ENCODE data around the gene PIK3R4. TPM values are rescaled to one million over a fixed set of nuclear protein-coding genes. Genes with fewer than 3 reads are reported as not detected.

Gene PIK3R4
- total RNA-seq, 1 donor = 37.1 TPM

DNA sequence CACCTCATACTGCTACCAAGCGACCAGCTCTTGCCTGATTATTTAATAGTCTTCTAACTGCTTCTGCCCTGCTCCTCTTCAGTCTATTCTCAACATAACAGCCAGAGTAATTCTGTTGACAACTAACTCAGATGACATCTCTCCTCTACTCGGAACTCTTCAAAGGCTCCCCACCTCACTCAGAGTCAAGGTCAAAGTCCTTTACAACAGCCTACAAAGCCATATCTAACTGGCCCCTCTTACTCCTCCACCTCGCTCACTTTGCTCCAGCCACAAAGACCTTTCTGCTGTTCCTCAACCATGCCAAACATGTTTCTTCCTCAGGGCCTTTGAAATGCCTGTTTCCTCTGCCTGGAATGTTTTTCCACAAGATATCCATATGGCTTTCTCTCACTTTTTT lies 43.6 kb downstream of the PIK3R4 start:
- H3K4me3 ChIP-seq (ENCODE audit: low read depth, low read length) = no peak overlapping the region
- no peak for DNase-seq (ENCODE audit: low read depth)
- TF ChIP-seq, protein P1, sequence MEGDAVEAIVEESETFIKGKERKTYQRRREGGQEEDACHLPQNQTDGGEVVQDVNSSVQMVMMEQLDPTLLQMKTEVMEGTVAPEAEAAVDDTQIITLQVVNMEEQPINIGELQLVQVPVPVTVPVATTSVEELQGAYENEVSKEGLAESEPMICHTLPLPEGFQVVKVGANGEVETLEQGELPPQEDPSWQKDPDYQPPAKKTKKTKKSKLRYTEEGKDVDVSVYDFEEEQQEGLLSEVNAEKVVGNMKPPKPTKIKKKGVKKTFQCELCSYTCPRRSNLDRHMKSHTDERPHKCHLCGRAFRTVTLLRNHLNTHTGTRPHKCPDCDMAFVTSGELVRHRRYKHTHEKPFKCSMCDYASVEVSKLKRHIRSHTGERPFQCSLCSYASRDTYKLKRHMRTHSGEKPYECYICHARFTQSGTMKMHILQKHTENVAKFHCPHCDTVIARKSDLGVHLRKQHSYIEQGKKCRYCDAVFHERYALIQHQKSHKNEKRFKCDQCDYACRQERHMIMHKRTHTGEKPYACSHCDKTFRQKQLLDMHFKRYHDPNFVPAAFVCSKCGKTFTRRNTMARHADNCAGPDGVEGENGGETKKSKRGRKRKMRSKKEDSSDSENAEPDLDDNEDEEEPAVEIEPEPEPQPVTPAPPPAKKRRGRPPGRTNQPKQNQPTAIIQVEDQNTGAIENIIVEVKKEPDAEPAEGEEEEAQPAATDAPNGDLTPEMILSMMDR (IDR thresholded peaks at IDR 0.05; ENCODE audit: insufficient read depth, low read length) = no peak

DNA sequence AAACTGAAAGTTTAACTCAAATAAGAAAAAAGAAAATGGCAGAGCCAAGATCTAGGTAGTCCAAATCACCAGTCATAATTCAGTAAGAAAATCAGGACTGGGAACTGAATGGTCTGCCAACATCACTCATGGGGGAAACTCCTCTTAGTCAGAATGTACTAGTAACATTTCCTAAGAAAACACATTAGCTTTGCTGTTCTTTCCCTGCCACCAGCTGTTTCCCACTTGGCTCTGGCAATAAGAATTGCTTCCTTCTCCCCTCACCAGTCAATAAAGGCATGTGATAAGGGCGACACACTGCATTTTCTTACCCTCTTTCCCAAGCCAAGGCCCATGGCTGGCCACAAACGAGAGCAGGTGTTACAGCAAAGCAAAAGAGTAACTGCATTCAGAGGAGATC lies 46.1 kb downstream of the PIK3R4 start:
- peak; percentile 58 for DNase-seq (ENCODE audit: low read depth)
- TF ChIP-seq, protein P1 (IDR thresholded peaks at IDR 0.05; ENCODE audit: insufficient read depth, low read length) = no peak

DNA sequence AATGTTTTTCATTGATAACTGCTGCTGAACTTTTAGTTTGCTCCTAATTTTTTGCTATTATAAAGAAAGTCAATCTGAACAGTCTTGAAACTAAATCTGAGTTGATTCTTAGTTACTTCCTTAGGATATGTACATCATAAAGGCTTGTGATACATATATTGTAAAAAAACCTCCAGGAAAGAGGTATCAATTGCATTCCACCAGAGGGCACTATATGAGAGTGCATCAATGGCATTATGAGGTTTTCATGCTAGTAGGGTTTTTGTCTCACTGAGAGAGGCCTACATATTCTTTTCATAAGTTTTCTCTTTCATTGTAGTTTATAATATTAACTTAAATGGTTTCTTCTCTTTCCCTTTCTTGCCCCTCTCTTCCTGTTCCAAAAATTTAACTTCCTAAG lies 46.9 kb downstream of the PIK3R4 start:
- H3K4me3 ChIP-seq (ENCODE audit: low read depth, low read length) = no peak overlapping the region
- TF ChIP-seq, protein P1 (IDR thresholded peaks at IDR 0.05; ENCODE audit: insufficient read depth, low read length) = peak; percentile 31
- DNase-seq (ENCODE audit: low read depth) = peak; percentile 15

More for the DNA sequence above, 46.1 kb downstream of the PIK3R4 start:
- H3K4me3 ChIP-seq (ENCODE audit: low read depth, low read length) = no peak overlapping the region

DNA sequence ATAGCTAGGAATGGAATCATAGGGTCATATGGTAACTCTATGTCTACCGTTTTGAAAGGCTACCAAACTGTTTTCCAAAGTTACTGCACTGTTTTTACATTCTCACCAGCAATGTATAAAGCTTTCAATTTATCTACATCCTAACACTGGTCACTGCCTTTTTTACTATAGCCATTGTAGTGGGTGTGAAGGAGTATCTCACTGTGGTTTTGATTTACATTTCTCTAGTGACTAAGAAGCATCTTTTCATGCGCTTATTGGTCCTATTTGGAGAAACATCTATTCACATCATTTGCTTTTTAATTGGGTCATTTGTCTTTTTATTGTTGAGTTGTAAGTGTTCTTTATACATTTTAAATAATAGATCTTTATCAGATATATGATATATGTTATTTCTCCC lies 53.3 kb downstream of the PIK3R4 start:
- TF ChIP-seq, protein P1 (IDR thresholded peaks at IDR 0.05; ENCODE audit: insufficient read depth, low read length) = no peak
- H3K4me3 ChIP-seq (ENCODE audit: low read depth, low read length) = no peak overlapping the region
- DNase-seq (ENCODE audit: low read depth) = no peak

DNA sequence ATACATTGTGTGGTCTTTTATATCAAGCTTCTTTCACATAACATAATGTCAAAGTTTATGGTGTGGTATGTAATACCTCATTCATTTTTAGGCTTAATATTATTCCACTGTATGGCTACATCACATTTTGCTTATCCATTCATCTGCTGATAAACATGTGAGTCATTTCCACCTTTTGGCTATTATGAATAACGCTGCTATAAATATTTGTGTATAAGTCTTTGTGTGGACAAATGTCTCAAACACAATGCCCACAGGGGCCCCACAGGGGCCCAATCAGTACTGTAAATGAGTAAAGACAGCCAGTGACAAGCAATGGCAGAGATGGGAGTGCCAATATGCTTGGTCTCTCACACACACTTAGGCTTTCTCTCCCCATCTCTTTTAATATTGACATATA lies 54.2 kb downstream of the PIK3R4 start:
- H3K4me3 ChIP-seq (ENCODE audit: low read depth, low read length) = no peak overlapping the region
- peak; percentile 21 for DNase-seq (ENCODE audit: low read depth)
- TF ChIP-seq, protein P1 (IDR thresholded peaks at IDR 0.05; ENCODE audit: insufficient read depth, low read length) = no peak

DNA sequence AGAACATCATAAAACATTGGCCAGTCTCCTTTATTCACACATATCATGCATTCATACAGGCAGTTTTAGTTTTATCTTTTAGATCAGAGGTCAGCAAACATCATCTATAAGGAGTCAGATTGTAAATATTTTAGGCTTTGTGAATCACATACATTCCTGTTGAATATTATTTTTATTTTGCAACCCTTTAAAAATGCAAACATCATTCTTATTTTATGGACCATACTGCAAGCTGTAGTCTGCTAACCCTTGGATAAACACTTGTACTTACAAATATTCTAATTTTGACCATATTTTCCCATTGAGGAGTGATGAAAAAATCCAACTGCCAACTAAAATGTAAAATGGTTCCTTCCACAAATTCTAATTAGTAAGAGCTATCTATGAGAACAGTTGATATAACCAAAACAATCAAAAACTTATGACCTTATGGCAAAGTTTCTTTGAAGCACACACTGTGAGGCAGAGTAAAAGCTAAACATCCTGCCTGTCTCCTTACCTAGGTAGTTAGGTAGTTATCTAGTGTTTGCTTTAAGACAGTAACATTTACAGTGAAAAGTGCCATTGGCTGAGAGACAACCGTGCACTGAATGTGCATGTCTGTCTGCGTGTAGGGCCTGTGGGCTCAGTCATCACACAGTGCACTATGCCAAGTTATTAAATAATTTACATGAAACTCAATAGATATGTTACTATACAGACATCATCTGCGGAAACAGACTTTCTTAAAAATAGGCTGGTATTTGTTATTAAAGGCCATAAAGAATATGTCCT lies 57.7 kb downstream of the PIK3R4 start:
- no peak overlapping the region for H3K4me3 ChIP-seq (ENCODE audit: low read depth, low read length)
- no peak for DNase-seq (ENCODE audit: low read depth)
- TF ChIP-seq, protein P1 (IDR thresholded peaks at IDR 0.05; ENCODE audit: insufficient read depth, low read length) = no peak

Data from fibroblast of the aortic adventitia (primary cell).